NOMO-1 treated with dmso at 0.1 percent for 144 hours (cell line): ENCODE measurements around the gene FHIT.

Experiments
- DNase-seq: peaks from one replicate; lab custom pipeline; 2025; ENCODE audit not compliant: unreplicated experiment; lab: John Stamatoyannopoulos, UW

Gene FHIT

GRCh38 chr3:60309539-60310268 lies 941.5 kb downstream of the FHIT start:
- no peak for DNase-seq

GRCh38 chr3:60308808-60309207 lies 942.4 kb downstream of the FHIT start:
- DNase-seq, result no peak

GRCh38 chr3:60307562-60308199 lies 943.6 kb downstream of the FHIT start:
- no peak for DNase-seq

- no peak for DNase-seq
These were observed 947.1 kb downstream of the FHIT start for GRCh38 chr3:60304112-60304511.

- DNase-seq, result no peak
These were observed 948.1 kb downstream of the FHIT start for GRCh38 chr3:60303160-60303559.

GRCh38 chr3:60301142-60301541 lies 950.1 kb downstream of the FHIT start:
- DNase-seq, result no peak

GRCh38 chr3:60298141-60298540 lies 953.1 kb downstream of the FHIT start:
- DNase-seq, result no peak

GRCh38 chr3:60294181-60294580 lies 957.1 kb downstream of the FHIT start:
- no peak for DNase-seq

GRCh38 chr3:60291115-60291514 lies 960.1 kb downstream of the FHIT start:
- no peak for DNase-seq

- DNase-seq, result no peak
These were observed 961.1 kb downstream of the FHIT start for GRCh38 chr3:60290122-60290492.

GRCh38 chr3:60289341-60290121 lies 961.7 kb downstream of the FHIT start:
- DNase-seq, result no peak

GRCh38 chr3:60282866-60283265 lies 968.4 kb downstream of the FHIT start:
- DNase-seq, result no peak

GRCh38 chr3:60281970-60282369 lies 969.3 kb downstream of the FHIT start:
- DNase-seq, result no peak

GRCh38 chr3:60277361-60277800 lies 973.9 kb downstream of the FHIT start:
- DNase-seq, result no peak

GRCh38 chr3:60276615-60277014 lies 974.6 kb downstream of the FHIT start:
- no peak for DNase-seq

- no peak for DNase-seq
These were observed 976.6 kb downstream of the FHIT start for GRCh38 chr3:60274646-60275045.

GRCh38 chr3:60274098-60274497 lies 977.2 kb downstream of the FHIT start:
- DNase-seq, result no peak

GRCh38 chr3:60269829-60270266 lies 981.4 kb downstream of the FHIT start:
- no peak for DNase-seq

GRCh38 chr3:60269377-60269776 lies 981.9 kb downstream of the FHIT start:
- DNase-seq, result no peak

GRCh38 chr3:60268123-60268522 lies 983.1 kb downstream of the FHIT start:
- DNase-seq, result no peak

- no peak for DNase-seq
These were observed 984.8 kb downstream of the FHIT start for GRCh38 chr3:60266444-60266843.

- DNase-seq, result no peak
These were observed 988.1 kb downstream of the FHIT start for GRCh38 chr3:60263191-60263590.
